PC-9 (cell line): ENCODE results near the gene FBF1.

Source experiments
- EZH2 ChIP-seq: fragments of 200-600 bp; sonication (generic); IDR thresholded peaks from 2 replicates; pipeline ENCODE4 v1.8.0; 2017; ENCODE audit warnings: antibody characterized with exemption, low read depth
- TF ChIP-seq, protein P1 (sequence below): fragments of 200-600 bp; sonication (generic); conservative IDR thresholded peaks from 2 replicates; pipeline ENCODE4 v1.6.1; 2017; ENCODE audit warnings: mixed run types, antibody characterized with exemption, mild to moderate bottlenecking, moderate library complexity

DNA sequence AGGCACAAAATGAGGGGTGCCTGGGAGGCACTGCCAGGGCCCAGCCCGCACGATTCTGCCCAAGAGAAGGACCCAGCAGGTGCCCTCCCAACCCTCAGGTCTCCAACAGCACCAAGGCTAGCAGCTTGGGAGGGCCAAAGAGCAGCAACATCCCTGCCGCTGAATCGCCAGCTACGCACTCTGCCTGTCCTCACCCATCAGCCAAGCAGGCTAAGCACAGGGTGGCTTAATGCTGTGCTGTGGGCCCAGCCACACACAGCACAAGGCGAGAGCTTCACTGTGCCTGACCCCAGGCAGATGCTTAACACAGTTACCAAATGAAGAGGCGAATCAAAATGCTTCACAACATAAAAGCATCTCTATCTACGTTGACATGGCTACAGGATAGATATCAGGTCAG, 25.6 kb downstream of the FBF1 start:
- TF ChIP-seq, protein P1, sequence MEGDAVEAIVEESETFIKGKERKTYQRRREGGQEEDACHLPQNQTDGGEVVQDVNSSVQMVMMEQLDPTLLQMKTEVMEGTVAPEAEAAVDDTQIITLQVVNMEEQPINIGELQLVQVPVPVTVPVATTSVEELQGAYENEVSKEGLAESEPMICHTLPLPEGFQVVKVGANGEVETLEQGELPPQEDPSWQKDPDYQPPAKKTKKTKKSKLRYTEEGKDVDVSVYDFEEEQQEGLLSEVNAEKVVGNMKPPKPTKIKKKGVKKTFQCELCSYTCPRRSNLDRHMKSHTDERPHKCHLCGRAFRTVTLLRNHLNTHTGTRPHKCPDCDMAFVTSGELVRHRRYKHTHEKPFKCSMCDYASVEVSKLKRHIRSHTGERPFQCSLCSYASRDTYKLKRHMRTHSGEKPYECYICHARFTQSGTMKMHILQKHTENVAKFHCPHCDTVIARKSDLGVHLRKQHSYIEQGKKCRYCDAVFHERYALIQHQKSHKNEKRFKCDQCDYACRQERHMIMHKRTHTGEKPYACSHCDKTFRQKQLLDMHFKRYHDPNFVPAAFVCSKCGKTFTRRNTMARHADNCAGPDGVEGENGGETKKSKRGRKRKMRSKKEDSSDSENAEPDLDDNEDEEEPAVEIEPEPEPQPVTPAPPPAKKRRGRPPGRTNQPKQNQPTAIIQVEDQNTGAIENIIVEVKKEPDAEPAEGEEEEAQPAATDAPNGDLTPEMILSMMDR, result no peak
- no peak for TF ChIP-seq EZH2
